ENCODE measurements around the gene MCC. TPM values are rescaled to one million over a fixed set of nuclear protein-coding genes. Genes with fewer than 3 reads are reported as not detected.

MCC gene
- total RNA-seq, 1 donor from 2014 or later: 47.9 TPM

- H3K4me1 ChIP-seq: peaks cover 8% of the 10 kb centered on the region
- H3K36me3 ChIP-seq: no peaks in the 10 kb centered on the region
- intact Hi-C loops (cut with DNase I): no loop called here
- no peaks in the 10 kb centered on the region for H3K9me3 ChIP-seq
- DNase-seq (ENCODE audit: extremely low spot score in 2 of 2): no peak
- H3K27me3 ChIP-seq: no peaks in the 10 kb centered on the region
- no peak overlapping the region for H3K27ac ChIP-seq
- TF ChIP-seq CTCF (IDR thresholded peaks at IDR 0.05) (no peak), POLR2A (IDR thresholded peaks at IDR 0.05) (no peak), POLR2AphosphoS5 (IDR thresholded peaks at IDR 0.05; ENCODE audit: insufficient read depth in 1 of 2, low read depth in 1 of 2) (no peak)
- H3K4me3 ChIP-seq: no peak overlapping the region
Measured at GRCh38 chr5:113378081-113378480, 110.2 kb downstream of the MCC start.

GRCh38 chr5:113376640-113377039 is 111.6 kb downstream of the MCC start:
- H3K27ac ChIP-seq: no peak overlapping the region
- H3K4me3 ChIP-seq: no peak overlapping the region
- H3K4me1 ChIP-seq: peaks cover 8% of the 10 kb centered on the region
- intact Hi-C loops (cut with DNase I): no loop called here
- no peaks in the 10 kb centered on the region for H3K27me3 ChIP-seq
- no peak for DNase-seq (ENCODE audit: extremely low spot score in 2 of 2)
- H3K36me3 ChIP-seq: no peaks in the 10 kb centered on the region
- TF ChIP-seq POLR2AphosphoS5 (IDR thresholded peaks at IDR 0.05; ENCODE audit: insufficient read depth in 1 of 2, low read depth in 1 of 2) (no peak), CTCF (IDR thresholded peaks at IDR 0.05) (no peak), POLR2A (IDR thresholded peaks at IDR 0.05) (no peak)
- H3K9me3 ChIP-seq: no peaks in the 10 kb centered on the region

GRCh38 chr5:113375480-113376060 is 112.7 kb downstream of the MCC start:
- Histone ChIP-seq H3K4me3 (no peak overlapping the region), H3K4me1 (peaks cover 3% of the 10 kb centered on the region), H3K36me3 (no peaks in the 10 kb centered on the region), H3K27ac (no peak overlapping the region), H3K27me3 (no peaks in the 10 kb centered on the region), H3K9me3 (no peaks in the 10 kb centered on the region)
- intact Hi-C loops (cut with DNase I): no loop called here
- no peak for DNase-seq (ENCODE audit: extremely low spot score in 2 of 2)
- TF ChIP-seq POLR2A (IDR thresholded peaks at IDR 0.05) (no peak), POLR2AphosphoS5 (IDR thresholded peaks at IDR 0.05; ENCODE audit: insufficient read depth in 1 of 2, low read depth in 1 of 2) (no peak), CTCF (IDR thresholded peaks at IDR 0.05) (no peak)

GRCh38 chr5:113373426-113373825 is 114.8 kb downstream of the MCC start:
- Histone ChIP-seq H3K27me3 (no peaks in the 10 kb centered on the region), H3K36me3 (no peaks in the 10 kb centered on the region), H3K4me1 (no peaks in the 10 kb centered on the region), H3K9me3 (no peaks in the 10 kb centered on the region), H3K4me3 (no peak overlapping the region), H3K27ac (no peak overlapping the region)
- intact Hi-C loops (cut with DNase I): no loop called here
- DNase-seq (ENCODE audit: extremely low spot score in 2 of 2): no peak
- TF ChIP-seq POLR2AphosphoS5 (IDR thresholded peaks at IDR 0.05; ENCODE audit: insufficient read depth in 1 of 2, low read depth in 1 of 2) (no peak), CTCF (IDR thresholded peaks at IDR 0.05) (no peak), POLR2A (IDR thresholded peaks at IDR 0.05) (no peak)

- no peak for DNase-seq (ENCODE audit: extremely low spot score in 2 of 2)
- TF ChIP-seq POLR2A (IDR thresholded peaks at IDR 0.05) (no peak), POLR2AphosphoS5 (IDR thresholded peaks at IDR 0.05; ENCODE audit: insufficient read depth in 1 of 2, low read depth in 1 of 2) (no peak)
- no peak overlapping the region for H3K4me3 ChIP-seq
- no peak overlapping the region for H3K27ac ChIP-seq
- H3K9me3 ChIP-seq: no peaks in the 10 kb centered on the region
- H3K27me3 ChIP-seq: no peaks in the 10 kb centered on the region
- intact Hi-C loops (cut with DNase I): no loop called here
- no peaks in the 10 kb centered on the region for H3K36me3 ChIP-seq
- no peaks in the 10 kb centered on the region for H3K4me1 ChIP-seq
Measured at GRCh38 chr5:113371721-113372196, 116.5 kb downstream of the MCC start.
